ENCODE measurements around the gene GPR108. TPM values are rescaled to one million over a fixed set of nuclear protein-coding genes. Genes with fewer than 3 reads are reported as not detected.

The GPR108 gene
- total and polyA plus RNA-seq, 2 of the 13 experiments (the other 11 are each of a cell fraction or from before 2014, with no cell fraction given), result 36.4 to 63.0 TPM

DNA sequence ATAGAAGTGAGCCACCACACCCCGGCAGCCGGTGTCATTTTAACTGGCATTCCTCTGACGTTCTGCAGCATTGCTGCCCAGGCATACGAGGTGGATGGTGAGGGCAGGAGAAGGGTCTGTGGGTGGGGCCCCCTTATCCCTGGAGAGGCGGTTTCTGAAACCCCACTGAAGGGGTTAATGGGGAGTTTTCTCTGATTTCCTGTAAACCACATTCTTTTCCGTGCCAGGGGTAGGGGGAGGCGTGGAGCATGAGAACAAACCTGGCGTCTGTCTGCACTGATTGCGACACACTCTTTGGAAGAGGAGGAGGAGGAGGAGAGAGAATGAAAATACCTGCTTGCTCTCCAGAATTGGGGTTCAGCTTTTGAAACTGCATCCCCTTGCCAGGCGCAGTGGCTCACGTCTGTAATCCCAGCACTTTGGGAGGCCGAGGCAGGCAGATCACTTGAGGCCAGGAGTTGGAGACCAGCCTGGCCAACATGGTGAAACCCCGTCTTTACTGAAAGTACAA is 14.2 kb downstream of the GPR108 start (continued):
- TF ChIP-seq HIVEP1 (CRISPR knock-in tag; IDR thresholded peaks at IDR 0.05) (0 out of 2 replicates have a peak, but pooled peaks have one; percentile 44), HMG20B (CRISPR knock-in tag; conservative IDR thresholded peaks at IDR 0.05) (peak; percentile 81), ASH2L (IDR thresholded peaks at IDR 0.05; ENCODE audit: insufficient read length, low read depth, low read length) (no peak), JUN (CRISPR knock-in tag; IDR thresholded peaks at IDR 0.05) (0 out of 2 replicates have a peak, but pooled peaks have one; percentile 27), RARA (CRISPR knock-in tag; IDR thresholded peaks at IDR 0.05) (peak; percentile 90), JDP2 (CRISPR knock-in tag; IDR thresholded peaks at IDR 0.05; ENCODE audit: borderline replicate concordance) (no peak), CEBPG (CRISPR knock-in tag; IDR thresholded peaks at IDR 0.05) (peak; percentile 99), ZNF484 (CRISPR knock-in tag; IDR thresholded peaks at IDR 0.05; ENCODE audit: borderline replicate concordance, low read depth) (no peak), NBN (conservative IDR thresholded peaks at IDR 0.05) (no peak), NRL (CRISPR knock-in tag; IDR thresholded peaks at IDR 0.05; ENCODE audit: borderline replicate concordance) (no peak), TP53 (CRISPR knock-in tag; conservative IDR thresholded peaks at IDR 0.05) (no peak), ZFP36L1 (CRISPR knock-in tag; IDR thresholded peaks at IDR 0.05) (no peak), ZNF20 (CRISPR knock-in tag; IDR thresholded peaks at IDR 0.05) (no peak), LCORL (IDR thresholded peaks at IDR 0.05) (no peak), LCORL (CRISPR knock-in tag; IDR thresholded peaks at IDR 0.05) (peak; percentile 80; the same call in 1 of the 2 replicates), SIX1 (CRISPR knock-in tag; IDR thresholded peaks at IDR 0.05; ENCODE audit: borderline replicate concordance) (peak; percentile 67; the same call in 1 of the 2 replicates), ZSCAN22 (CRISPR knock-in tag; IDR thresholded peaks at IDR 0.05) (0 out of 2 replicates have a peak, but pooled peaks have one; percentile 55), HHEX (CRISPR knock-in tag; IDR thresholded peaks at IDR 0.05) (no peak), MEIS2 (CRISPR knock-in tag; IDR thresholded peaks at IDR 0.05) (no peak)
- TF ChIP-seq, protein P1, sequence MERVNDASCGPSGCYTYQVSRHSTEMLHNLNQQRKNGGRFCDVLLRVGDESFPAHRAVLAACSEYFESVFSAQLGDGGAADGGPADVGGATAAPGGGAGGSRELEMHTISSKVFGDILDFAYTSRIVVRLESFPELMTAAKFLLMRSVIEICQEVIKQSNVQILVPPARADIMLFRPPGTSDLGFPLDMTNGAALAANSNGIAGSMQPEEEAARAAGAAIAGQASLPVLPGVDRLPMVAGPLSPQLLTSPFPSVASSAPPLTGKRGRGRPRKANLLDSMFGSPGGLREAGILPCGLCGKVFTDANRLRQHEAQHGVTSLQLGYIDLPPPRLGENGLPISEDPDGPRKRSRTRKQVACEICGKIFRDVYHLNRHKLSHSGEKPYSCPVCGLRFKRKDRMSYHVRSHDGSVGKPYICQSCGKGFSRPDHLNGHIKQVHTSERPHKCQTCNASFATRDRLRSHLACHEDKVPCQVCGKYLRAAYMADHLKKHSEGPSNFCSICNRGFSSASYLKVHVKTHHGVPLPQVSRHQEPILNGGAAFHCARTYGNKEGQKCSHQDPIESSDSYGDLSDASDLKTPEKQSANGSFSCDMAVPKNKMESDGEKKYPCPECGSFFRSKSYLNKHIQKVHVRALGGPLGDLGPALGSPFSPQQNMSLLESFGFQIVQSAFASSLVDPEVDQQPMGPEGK (CRISPR knock-in tag; IDR thresholded peaks at IDR 0.05), result peak; percentile 91
- TF ChIP-seq, protein P2, sequence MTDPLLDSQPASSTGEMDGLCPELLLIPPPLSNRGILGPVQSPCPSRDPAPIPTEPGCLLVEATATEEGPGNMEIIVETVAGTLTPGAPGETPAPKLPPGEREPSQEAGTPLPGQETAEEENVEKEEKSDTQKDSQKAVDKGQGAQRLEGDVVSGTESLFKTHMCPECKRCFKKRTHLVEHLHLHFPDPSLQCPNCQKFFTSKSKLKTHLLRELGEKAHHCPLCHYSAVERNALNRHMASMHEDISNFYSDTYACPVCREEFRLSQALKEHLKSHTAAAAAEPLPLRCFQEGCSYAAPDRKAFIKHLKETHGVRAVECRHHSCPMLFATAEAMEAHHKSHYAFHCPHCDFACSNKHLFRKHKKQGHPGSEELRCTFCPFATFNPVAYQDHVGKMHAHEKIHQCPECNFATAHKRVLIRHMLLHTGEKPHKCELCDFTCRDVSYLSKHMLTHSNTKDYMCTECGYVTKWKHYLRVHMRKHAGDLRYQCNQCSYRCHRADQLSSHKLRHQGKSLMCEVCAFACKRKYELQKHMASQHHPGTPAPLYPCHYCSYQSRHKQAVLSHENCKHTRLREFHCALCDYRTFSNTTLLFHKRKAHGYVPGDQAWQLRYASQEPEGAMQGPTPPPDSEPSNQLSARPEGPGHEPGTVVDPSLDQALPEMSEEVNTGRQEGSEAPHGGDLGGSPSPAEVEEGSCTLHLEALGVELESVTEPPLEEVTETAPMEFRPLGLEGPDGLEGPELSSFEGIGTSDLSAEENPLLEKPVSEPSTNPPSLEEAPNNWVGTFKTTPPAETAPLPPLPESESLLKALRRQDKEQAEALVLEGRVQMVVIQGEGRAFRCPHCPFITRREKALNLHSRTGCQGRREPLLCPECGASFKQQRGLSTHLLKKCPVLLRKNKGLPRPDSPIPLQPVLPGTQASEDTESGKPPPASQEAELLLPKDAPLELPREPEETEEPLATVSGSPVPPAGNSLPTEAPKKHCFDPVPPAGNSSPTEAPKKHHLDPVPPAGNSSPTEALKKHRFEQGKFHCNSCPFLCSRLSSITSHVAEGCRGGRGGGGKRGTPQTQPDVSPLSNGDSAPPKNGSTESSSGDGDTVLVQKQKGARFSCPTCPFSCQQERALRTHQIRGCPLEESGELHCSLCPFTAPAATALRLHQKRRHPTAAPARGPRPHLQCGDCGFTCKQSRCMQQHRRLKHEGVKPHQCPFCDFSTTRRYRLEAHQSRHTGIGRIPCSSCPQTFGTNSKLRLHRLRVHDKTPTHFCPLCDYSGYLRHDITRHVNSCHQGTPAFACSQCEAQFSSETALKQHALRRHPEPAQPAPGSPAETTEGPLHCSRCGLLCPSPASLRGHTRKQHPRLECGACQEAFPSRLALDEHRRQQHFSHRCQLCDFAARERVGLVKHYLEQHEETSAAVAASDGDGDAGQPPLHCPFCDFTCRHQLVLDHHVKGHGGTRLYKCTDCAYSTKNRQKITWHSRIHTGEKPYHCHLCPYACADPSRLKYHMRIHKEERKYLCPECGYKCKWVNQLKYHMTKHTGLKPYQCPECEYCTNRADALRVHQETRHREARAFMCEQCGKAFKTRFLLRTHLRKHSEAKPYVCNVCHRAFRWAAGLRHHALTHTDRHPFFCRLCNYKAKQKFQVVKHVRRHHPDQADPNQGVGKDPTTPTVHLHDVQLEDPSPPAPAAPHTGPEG (CRISPR knock-in tag; IDR thresholded peaks at IDR 0.05), result no peak
- TF ChIP-seq, protein P3, sequence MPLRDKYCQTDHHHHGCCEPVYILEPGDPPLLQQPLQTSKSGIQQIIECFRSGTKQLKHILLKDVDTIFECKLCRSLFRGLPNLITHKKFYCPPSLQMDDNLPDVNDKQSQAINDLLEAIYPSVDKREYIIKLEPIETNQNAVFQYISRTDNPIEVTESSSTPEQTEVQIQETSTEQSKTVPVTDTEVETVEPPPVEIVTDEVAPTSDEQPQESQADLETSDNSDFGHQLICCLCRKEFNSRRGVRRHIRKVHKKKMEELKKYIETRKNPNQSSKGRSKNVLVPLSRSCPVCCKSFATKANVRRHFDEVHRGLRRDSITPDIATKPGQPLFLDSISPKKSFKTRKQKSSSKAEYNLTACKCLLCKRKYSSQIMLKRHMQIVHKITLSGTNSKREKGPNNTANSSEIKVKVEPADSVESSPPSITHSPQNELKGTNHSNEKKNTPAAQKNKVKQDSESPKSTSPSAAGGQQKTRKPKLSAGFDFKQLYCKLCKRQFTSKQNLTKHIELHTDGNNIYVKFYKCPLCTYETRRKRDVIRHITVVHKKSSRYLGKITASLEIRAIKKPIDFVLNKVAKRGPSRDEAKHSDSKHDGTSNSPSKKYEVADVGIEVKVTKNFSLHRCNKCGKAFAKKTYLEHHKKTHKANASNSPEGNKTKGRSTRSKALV (CRISPR knock-in tag; IDR thresholded peaks at IDR 0.05), result no peak
